Loucy (cell line): ENCODE measurements around the gene MAP2K3.

Experiments used
- H2AFZ ChIP-seq: fragments of 200-600 bp; sonication (generic); 2 replicates; pipeline ENCODE4 v1.6.0; 2016; ENCODE audit warnings: antibody characterized with exemption, mild to moderate bottlenecking, low read length, moderate library complexity
- H3F3A ChIP-seq: fragments of 200-600 bp; 2 replicates; pipeline ENCODE4 v1.6.0; 2016; ENCODE audit warnings: antibody characterized with exemption, low read depth, mild to moderate bottlenecking
- H3K27me3 ChIP-seq: fragments of 200-600 bp; sonication (generic); 2 replicates; pipeline ENCODE4 v1.6.1; 2014; ENCODE audit warnings: low read length, mild to moderate bottlenecking; ENCODE audit not compliant: insufficient read depth, poor library complexity, severe bottlenecking
- H3K36me3 ChIP-seq: fragments of 200-600 bp; sonication (generic); 2 replicates; pipeline ENCODE4 v1.6.1; 2016; ENCODE audit warnings: low read length; ENCODE audit not compliant: insufficient read depth
- H3K4me1 ChIP-seq: fragments of 200-600 bp; sonication (generic); 2 replicates; pipeline ENCODE4 v1.5.1; 2014; ENCODE audit warnings: low read length, mild to moderate bottlenecking; ENCODE audit not compliant: insufficient read depth, poor library complexity, severe bottlenecking
- H3K4me2 ChIP-seq: fragments of 200-600 bp; sonication (generic); 2 replicates; pipeline ENCODE4 v1.6.0; 2014; ENCODE audit warnings: antibody characterized with exemption, low read length, low read depth, mild to moderate bottlenecking; ENCODE audit not compliant: poor library complexity, severe bottlenecking
- H3K4me3 ChIP-seq: fragments of 200-600 bp; sonication (generic); 2 replicates; pipeline ENCODE4 v1.5.1; 2014; ENCODE audit warnings: low read length, mild to moderate bottlenecking, mixed read lengths; ENCODE audit not compliant: poor library complexity, severe bottlenecking
- H3K79me2 ChIP-seq: fragments of 200-600 bp; sonication (generic); 2 replicates; pipeline ENCODE4 v1.6.1; 2014; ENCODE audit warnings: low read length; ENCODE audit not compliant: insufficient read depth
- H3K9ac ChIP-seq: fragments of 200-600 bp; sonication (generic); 2 replicates; pipeline ENCODE4 v1.6.0; 2014; ENCODE audit warnings: mild to moderate bottlenecking, low read depth, low read length, moderate library complexity; ENCODE audit not compliant: poor library complexity, severe bottlenecking
- H3K9me2 ChIP-seq: fragments of 200-600 bp; sonication (generic); replicated peaks from 2 replicates; pipeline ENCODE4 v1.6.1; 2016; ENCODE audit warnings: low read depth, low read length, mixed read lengths
- H3K9me3 ChIP-seq: fragments of 200-600 bp; sonication (generic); 2 replicates; pipeline ENCODE4 v1.6.1; 2014; ENCODE audit warnings: mild to moderate bottlenecking, antibody characterized with exemption, low read length, low read depth; ENCODE audit not compliant: insufficient read depth
- H4K20me1 ChIP-seq: fragments of 200-600 bp; sonication (generic); 2 replicates; pipeline ENCODE4 v1.6.0; 2014; ENCODE audit warnings: antibody characterized with exemption, low read length, mild to moderate bottlenecking; ENCODE audit not compliant: insufficient read depth, poor library complexity, severe bottlenecking
- EZH2phosphoT487 ChIP-seq: fragments of 200-600 bp; IDR thresholded peaks from 2 replicates; pipeline ENCODE4 v1.6.1; 2018; ENCODE audit warnings: antibody characterized with exemption, mild to moderate bottlenecking, moderate library complexity, borderline replicate concordance
- TF ChIP-seq, protein P1 (sequence below): fragments of 200-600 bp; sonication (generic); conservative IDR thresholded peaks from 2 replicates; pipeline ENCODE4 v1.5.1; 2014; ENCODE audit warnings: mild to moderate bottlenecking, antibody characterized with exemption, low read length

Gene MAP2K3

DNA sequence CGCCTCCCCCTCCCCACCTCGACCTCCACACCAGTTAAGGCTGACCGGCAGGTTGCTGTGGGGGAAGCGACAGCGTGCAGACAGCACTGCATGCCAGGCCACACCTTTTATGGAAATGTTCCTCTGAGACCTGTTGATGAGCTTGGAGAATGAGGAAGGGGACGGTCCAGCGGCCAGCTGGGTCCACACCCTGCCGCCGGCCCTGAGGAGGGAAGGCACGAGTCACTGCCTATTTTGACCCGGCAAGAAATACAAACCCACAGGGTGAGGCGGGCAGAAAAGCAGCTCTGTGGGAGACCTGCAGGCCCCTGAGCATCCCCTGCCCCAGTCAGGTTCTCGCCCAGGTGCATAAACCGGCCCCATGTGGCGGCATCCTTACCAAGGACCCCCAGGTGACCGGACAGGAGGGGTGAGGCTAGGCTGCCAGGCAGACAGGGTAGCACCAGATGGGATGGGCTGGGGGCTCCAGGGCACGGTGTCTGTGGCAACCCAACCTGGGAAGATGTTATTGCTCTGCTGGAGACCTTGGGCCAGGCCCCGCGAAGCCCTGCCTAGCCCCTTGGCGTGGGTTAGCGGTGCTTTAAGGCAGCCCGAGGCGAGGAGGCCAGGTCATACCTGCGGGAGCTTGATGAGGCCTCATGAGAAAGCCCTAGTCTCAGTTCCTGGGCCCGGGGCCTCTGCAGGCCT is 44.0 kb upstream of the MAP2K3 start:
- Histone ChIP-seq H3K79me2 (no peaks in the 10 kb centered on the region), H3K36me3 (no peaks in the 10 kb centered on the region), H3K27me3 (no peaks in the 10 kb centered on the region), H3K4me1 (no peaks in the 10 kb centered on the region), H3F3A (no peaks in the 10 kb centered on the region), H3K9me2 (no peaks in the 10 kb centered on the region), H3K4me3 (no peak overlapping the region), H2AFZ (no peak overlapping the region), H3K9ac (no peak overlapping the region), H4K20me1 (no peaks in the 10 kb centered on the region), H3K9me3 (no peaks in the 10 kb centered on the region), H3K4me2 (no peak overlapping the region)
- TF ChIP-seq EZH2phosphoT487: no peak
- TF ChIP-seq, protein P1, sequence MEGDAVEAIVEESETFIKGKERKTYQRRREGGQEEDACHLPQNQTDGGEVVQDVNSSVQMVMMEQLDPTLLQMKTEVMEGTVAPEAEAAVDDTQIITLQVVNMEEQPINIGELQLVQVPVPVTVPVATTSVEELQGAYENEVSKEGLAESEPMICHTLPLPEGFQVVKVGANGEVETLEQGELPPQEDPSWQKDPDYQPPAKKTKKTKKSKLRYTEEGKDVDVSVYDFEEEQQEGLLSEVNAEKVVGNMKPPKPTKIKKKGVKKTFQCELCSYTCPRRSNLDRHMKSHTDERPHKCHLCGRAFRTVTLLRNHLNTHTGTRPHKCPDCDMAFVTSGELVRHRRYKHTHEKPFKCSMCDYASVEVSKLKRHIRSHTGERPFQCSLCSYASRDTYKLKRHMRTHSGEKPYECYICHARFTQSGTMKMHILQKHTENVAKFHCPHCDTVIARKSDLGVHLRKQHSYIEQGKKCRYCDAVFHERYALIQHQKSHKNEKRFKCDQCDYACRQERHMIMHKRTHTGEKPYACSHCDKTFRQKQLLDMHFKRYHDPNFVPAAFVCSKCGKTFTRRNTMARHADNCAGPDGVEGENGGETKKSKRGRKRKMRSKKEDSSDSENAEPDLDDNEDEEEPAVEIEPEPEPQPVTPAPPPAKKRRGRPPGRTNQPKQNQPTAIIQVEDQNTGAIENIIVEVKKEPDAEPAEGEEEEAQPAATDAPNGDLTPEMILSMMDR: no peak

DNA sequence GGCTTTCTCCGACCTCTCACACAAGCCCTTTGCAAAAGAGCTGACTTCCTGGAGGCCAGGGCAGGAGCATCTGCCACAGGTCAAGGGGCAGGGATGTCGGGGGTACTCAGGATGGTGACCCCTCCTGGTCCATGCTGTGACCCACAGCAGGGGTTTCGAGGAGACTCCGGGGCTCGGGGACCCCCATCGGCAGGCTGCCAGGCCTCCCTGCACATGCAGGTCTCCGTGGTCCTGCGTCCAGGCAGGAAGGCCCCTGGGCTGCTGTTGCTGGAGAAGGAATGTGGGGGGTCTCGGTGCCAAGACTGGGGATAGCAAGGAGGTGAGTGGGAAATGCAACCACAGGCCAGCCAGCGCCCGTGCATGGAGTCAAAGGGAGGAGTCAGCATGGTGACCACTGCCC is 42.9 kb upstream of the MAP2K3 start:
- Histone ChIP-seq H2AFZ (no peak overlapping the region), H3K79me2 (no peaks in the 10 kb centered on the region), H3K9ac (no peak overlapping the region), H3K4me2 (no peak overlapping the region), H4K20me1 (no peaks in the 10 kb centered on the region), H3F3A (no peaks in the 10 kb centered on the region), H3K9me2 (no peaks in the 10 kb centered on the region), H3K27me3 (no peaks in the 10 kb centered on the region), H3K4me3 (no peak overlapping the region), H3K4me1 (no peaks in the 10 kb centered on the region), H3K9me3 (no peaks in the 10 kb centered on the region), H3K36me3 (no peaks in the 10 kb centered on the region)
- TF ChIP-seq, protein P1: no peak
- no peak for TF ChIP-seq EZH2phosphoT487

DNA sequence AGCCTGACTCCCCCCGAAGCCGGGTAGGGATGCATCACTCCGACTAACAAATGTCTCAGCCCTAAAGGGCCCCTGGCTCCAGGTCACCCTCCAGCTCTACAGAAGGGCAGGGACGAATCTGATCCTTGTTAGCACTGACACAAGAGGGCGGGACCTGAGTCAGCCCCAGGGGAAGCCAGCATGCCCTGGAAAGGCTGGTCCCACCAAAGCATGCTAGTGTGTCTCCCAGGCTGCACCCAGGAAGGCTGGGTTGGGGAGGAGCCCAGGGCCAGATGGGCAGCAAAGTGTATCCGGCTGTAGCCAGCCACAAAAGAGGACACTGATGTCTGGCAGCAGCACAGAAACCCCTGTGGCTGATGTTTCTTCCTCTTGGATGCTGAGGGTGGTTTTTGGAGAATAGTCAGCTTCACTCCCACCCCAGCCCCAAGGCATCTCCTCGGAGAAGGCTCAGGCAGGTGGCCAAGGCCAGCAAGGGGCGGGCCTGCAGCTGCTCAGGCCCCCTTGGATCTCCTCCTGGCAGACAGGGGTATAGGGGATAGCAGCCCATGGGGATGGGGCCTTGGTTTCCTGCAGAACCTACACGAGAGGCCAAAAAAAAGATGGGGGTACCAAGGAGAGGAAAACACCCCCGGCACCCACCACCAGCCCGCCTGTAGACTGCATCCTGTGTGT is 42.3 kb upstream of the MAP2K3 start:
- no peak for TF ChIP-seq EZH2phosphoT487
- TF ChIP-seq, protein P1: no peak
- H3K9ac ChIP-seq: no peak overlapping the region
- H3F3A ChIP-seq: no peaks in the 10 kb centered on the region
- no peaks in the 10 kb centered on the region for H3K9me2 ChIP-seq
- H3K4me3 ChIP-seq: no peak overlapping the region
- H3K4me1 ChIP-seq: no peaks in the 10 kb centered on the region
- no peak overlapping the region for H2AFZ ChIP-seq
- no peaks in the 10 kb centered on the region for H4K20me1 ChIP-seq
- H3K9me3 ChIP-seq: no peaks in the 10 kb centered on the region
- H3K4me2 ChIP-seq: no peak overlapping the region
- H3K36me3 ChIP-seq: no peaks in the 10 kb centered on the region
- no peaks in the 10 kb centered on the region for H3K79me2 ChIP-seq
- no peaks in the 10 kb centered on the region for H3K27me3 ChIP-seq
